SK-N-MC (cell line): ENCODE data around the gene EFCAB11.
"Not testable (repeated sequence)": the region's sequence is repeated elsewhere in the genome, so short reads cannot be mapped to it uniquely, and the experiment has no call there.

Experiments used
- DNase-seq: peaks from one replicate; pipeline ENCODE4 v3.0.0-alpha.2; 2011; ENCODE audit warnings: low read depth, low spot score
- H3K27ac ChIP-seq: fragments of 200-600 bp; sonication (generic); 2 replicates; pipeline ENCODE4 v1.5.1; 2016; ENCODE audit warnings: mixed run types
- H3K36me3 ChIP-seq: fragments of 200-600 bp; sonication (generic); 2 replicates; pipeline ENCODE4 v1.6.1; 2017; ENCODE audit warnings: antibody characterized with exemption, low read length, mixed read lengths; ENCODE audit not compliant: insufficient read depth
- H3K4me3 ChIP-seq: fragments of 200-600 bp; sonication (generic); 2 replicates; pipeline ENCODE4 v1.5.1; 2016
- H3K9ac ChIP-seq: fragments of 200-600 bp; sonication (generic); 2 replicates; pipeline ENCODE4 v1.8.0; 2017; ENCODE audit warnings: mixed run types, mixed read lengths; ENCODE audit not compliant: insufficient read length
- H3K9me3 ChIP-seq: fragments of 200-600 bp; sonication (generic); 2 replicates; pipeline ENCODE4 v1.6.1; 2017; ENCODE audit warnings: low read depth, mild to moderate bottlenecking, antibody characterized with exemption, low read length, moderate library complexity, mixed read lengths
- EZH2 ChIP-seq: fragments of 200-600 bp; sonication (generic); IDR thresholded peaks from one replicate; pipeline ENCODE4 v1.6.1; 2017; ENCODE audit warnings: antibody characterized with exemption
- FOXP2 ChIP-seq: optimal IDR thresholded peaks from 2 replicates; pipeline ENCODE3; 2011; ENCODE audit warnings: mild to moderate bottlenecking, moderate library complexity; ENCODE audit not compliant: insufficient read depth; ENCODE audit errors: extremely low read length, control extremely low read depth
- POLR2AphosphoS5 ChIP-seq: IDR thresholded peaks from 2 replicates; pipeline ENCODE4 v1.6.1; 2012; ENCODE audit warnings: mild to moderate bottlenecking, low read depth, low read length, borderline replicate concordance

The EFCAB11 gene

GRCh38 chr14:89900802-89901201 is 53.7 kb downstream of the EFCAB11 start:
- no peak for DNase-seq
- no peaks in the 10 kb centered on the region for H3K36me3 ChIP-seq
- H3K9me3 ChIP-seq = no peaks in the 10 kb centered on the region
- H3K4me3 ChIP-seq = no peak overlapping the region
- no peak overlapping the region for H3K27ac ChIP-seq
- TF ChIP-seq POLR2AphosphoS5 = no peak
- no peak for TF ChIP-seq EZH2
- no peak for TF ChIP-seq FOXP2
- H3K9ac ChIP-seq = no peak overlapping the region

GRCh38 chr14:89899917-89900663 is 54.4 kb downstream of the EFCAB11 start:
- Histone ChIP-seq H3K9ac (no peak overlapping the region), H3K36me3 (no peaks in the 10 kb centered on the region), H3K27ac (no peak overlapping the region), H3K9me3 (no peaks in the 10 kb centered on the region), H3K4me3 (no peak overlapping the region)
- no peak for DNase-seq
- TF ChIP-seq POLR2AphosphoS5 = no peak
- no peak for TF ChIP-seq EZH2
- TF ChIP-seq FOXP2 = no peak

DNA sequence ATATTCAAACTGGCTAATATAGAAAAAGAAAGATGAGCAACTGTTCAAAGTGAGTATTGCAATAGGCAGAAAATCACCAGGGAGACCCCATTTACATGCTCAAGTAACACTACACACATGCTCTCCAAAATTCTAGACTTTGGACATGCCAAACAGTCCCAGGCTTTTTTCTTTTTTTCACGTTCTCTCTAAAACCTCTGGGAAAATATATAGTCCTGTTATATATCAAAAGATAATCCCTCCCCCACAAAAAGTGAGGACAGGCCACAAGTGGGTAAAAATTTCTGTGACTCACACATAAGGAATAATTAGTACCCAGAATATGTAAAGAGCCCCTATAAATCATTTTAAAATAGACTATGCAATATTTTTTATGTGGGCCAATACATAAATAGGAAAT is 55.2 kb downstream of the EFCAB11 start:
- no peak overlapping the region for H3K27ac ChIP-seq
- H3K9me3 ChIP-seq = no peaks in the 10 kb centered on the region
- H3K9ac ChIP-seq = no peak overlapping the region
- TF ChIP-seq POLR2AphosphoS5 (no peak), EZH2 (no peak), FOXP2 (no peak)
- no peaks in the 10 kb centered on the region for H3K36me3 ChIP-seq
- no peak for DNase-seq
- no peak overlapping the region for H3K4me3 ChIP-seq

DNA sequence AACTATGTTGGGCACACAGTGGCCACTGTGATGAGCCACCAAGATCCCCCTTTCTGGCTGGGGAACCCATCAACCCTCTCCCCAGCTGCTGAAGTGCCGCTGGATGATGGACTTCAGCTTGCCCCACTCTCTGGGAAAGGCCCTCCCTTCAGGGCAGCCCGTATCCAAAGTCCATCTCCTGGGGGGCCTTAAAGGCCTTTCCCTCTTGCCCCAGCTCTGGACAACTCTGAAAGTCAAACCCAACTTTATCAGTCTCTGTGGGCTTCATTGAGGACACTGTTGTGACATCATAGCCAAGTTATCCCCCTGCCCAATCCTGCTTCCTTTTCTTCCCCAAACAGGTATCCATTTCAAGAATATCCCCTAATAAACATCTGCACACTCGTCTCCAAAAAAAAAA is 61.1 kb downstream of the EFCAB11 start:
- not testable (repeated sequence) for H3K27ac ChIP-seq, H3K9me3 ChIP-seq, H3K36me3 ChIP-seq, H3K9ac ChIP-seq, H3K4me3 ChIP-seq, DNase-seq

DNA sequence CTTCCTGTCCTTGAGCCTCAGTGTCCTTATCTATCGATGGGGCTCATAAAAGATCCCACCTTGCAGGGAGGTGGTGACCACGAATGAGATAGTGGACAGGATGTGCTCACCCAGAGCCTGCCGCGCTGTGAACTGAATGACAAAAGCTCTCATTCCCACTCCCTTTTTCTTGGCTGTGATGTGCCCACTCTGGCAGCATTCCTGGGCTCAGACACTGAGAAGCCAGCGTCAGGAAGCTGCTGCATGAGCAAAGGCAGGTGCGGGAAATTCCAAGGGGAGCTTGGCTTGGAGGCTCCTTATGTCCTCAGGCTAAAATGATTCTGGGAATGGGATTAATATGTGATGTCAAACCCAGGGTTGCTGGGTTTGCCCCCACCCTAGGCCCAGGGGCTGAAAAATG is 61.6 kb downstream of the EFCAB11 start:
- H3K4me3 ChIP-seq = no peak overlapping the region
- no peak for DNase-seq
- no peak overlapping the region for H3K27ac ChIP-seq
- no peaks in the 10 kb centered on the region for H3K36me3 ChIP-seq
- H3K9me3 ChIP-seq = no peaks in the 10 kb centered on the region
- no peak for TF ChIP-seq POLR2AphosphoS5
- TF ChIP-seq FOXP2 = no peak
- TF ChIP-seq EZH2 = no peak
- no peak overlapping the region for H3K9ac ChIP-seq

GRCh38 chr14:89891721-89892120 is 62.8 kb downstream of the EFCAB11 start:
- not testable (repeated sequence) for H3K27ac ChIP-seq, DNase-seq, H3K9ac ChIP-seq, H3K9me3 ChIP-seq, H3K4me3 ChIP-seq, H3K36me3 ChIP-seq

DNA sequence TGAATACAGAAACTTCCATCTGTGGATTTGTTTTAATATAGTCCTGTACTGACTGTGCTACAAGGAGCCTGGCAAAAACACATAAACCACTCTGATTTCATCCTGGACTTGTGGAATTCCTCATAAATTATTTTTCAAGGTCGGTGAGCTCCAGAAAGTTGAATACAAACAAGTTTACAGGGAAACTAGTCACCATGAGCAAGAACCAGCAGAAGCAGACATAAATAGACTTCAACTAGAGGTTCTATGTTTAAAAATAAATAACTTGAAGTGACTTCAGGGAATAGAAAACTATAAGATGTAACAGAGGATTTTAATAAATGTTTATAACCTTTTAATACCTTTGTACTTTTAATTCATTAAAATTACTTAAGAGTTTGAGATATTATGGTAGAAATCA is 63.5 kb downstream of the EFCAB11 start:
- DNase-seq = no peak
- H3K9me3 ChIP-seq = no peaks in the 10 kb centered on the region
- no peak overlapping the region for H3K9ac ChIP-seq
- H3K4me3 ChIP-seq = no peak overlapping the region
- H3K27ac ChIP-seq = no peak overlapping the region
- TF ChIP-seq FOXP2 (no peak), POLR2AphosphoS5 (no peak), EZH2 (no peak)
- H3K36me3 ChIP-seq = no peaks in the 10 kb centered on the region

DNA sequence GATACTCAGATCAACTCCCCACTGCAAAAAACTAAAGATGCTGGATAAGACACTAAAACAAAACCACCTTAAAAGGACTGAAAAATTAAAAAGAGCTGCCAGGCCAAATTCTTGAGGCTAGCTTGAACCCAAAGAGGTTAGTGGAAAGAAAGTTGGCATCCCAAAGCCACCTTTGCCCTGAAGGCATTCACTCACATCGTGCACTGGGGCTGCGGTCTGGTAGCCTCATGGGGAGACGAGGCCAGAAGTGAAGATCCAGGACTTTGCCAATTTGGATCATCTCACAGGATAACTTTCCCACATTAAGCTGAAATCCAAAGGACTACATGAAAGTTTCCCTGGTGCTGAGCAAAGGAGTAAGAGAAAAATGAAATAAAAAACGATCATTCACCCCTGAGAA is 63.9 kb downstream of the EFCAB11 start:
- TF ChIP-seq POLR2AphosphoS5 = no peak
- TF ChIP-seq FOXP2 = no peak
- TF ChIP-seq EZH2 = no peak
- Histone ChIP-seq H3K4me3 (no peak overlapping the region), H3K36me3 (no peaks in the 10 kb centered on the region), H3K9me3 (no peaks in the 10 kb centered on the region), H3K9ac (no peak overlapping the region), H3K27ac (no peak overlapping the region)
- no peak for DNase-seq

DNA sequence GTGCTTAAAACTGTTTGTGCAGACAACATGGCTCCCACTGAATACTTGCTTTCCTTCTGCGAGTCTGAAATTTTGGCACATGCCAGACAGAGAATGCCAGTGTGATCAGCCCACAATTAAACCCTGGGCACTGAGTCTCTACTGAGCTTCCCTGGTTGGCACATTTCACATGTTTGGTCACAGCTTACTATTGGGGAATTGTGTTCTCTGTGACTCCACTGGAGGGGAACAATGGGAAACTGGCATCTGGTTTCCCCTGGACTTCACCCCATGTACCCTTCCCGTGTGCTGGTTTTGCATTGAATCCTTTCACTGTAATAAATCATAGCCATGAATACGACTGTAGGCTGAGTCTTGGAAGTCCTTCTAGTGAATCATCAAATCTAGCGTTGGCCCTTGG is 64.9 kb downstream of the EFCAB11 start:
- no peak for TF ChIP-seq FOXP2
- TF ChIP-seq POLR2AphosphoS5 = no peak
- no peak for TF ChIP-seq EZH2

GRCh38 chr14:89884761-89885160 is 69.8 kb downstream of the EFCAB11 start:
- DNase-seq = no peak
- Histone ChIP-seq H3K36me3 (no peaks in the 10 kb centered on the region), H3K27ac (no peak overlapping the region), H3K9ac (no peak overlapping the region), H3K9me3 (no peaks in the 10 kb centered on the region), H3K4me3 (no peak overlapping the region)
- TF ChIP-seq POLR2AphosphoS5 (no peak), EZH2 (no peak), FOXP2 (no peak)

More for the DNA sequence above, 64.9 kb downstream of the EFCAB11 start:
- Histone ChIP-seq H3K36me3 (no peaks in the 10 kb centered on the region), H3K9me3 (no peaks in the 10 kb centered on the region), H3K4me3 (no peak overlapping the region), H3K27ac (no peak overlapping the region), H3K9ac (no peak overlapping the region)
- no peak for DNase-seq
